ENCODE measurements around the gene OR6C68. TPM values are rescaled to one million over a fixed set of nuclear protein-coding genes. Genes with fewer than 3 reads are reported as not detected.
"Not testable (repeated sequence)": the region's sequence is repeated elsewhere in the genome, so short reads cannot be mapped to it uniquely, and the experiment has no call there.

OR6C68 gene
- total RNA-seq, 4 donors from 2014 or later, result not detected

- H3K36me3 ChIP-seq, result no peaks in the 10 kb centered on the region
- WGBS, result 70% methylated on average over 2 of the region's 2 CpGs
- no peak for TF ChIP-seq POLR2AphosphoS5 (IDR thresholded peaks at IDR 0.05)
- no peak for TF ChIP-seq EP300 (IDR thresholded peaks at IDR 0.05)
- TF ChIP-seq, protein P1, sequence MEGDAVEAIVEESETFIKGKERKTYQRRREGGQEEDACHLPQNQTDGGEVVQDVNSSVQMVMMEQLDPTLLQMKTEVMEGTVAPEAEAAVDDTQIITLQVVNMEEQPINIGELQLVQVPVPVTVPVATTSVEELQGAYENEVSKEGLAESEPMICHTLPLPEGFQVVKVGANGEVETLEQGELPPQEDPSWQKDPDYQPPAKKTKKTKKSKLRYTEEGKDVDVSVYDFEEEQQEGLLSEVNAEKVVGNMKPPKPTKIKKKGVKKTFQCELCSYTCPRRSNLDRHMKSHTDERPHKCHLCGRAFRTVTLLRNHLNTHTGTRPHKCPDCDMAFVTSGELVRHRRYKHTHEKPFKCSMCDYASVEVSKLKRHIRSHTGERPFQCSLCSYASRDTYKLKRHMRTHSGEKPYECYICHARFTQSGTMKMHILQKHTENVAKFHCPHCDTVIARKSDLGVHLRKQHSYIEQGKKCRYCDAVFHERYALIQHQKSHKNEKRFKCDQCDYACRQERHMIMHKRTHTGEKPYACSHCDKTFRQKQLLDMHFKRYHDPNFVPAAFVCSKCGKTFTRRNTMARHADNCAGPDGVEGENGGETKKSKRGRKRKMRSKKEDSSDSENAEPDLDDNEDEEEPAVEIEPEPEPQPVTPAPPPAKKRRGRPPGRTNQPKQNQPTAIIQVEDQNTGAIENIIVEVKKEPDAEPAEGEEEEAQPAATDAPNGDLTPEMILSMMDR (IDR thresholded peaks at IDR 0.05), result no peak
- no peak for TF ChIP-seq POLR2A (IDR thresholded peaks at IDR 0.05)
- no peak overlapping the region for H3K4me3 ChIP-seq
- H3K27me3 ChIP-seq, result no peaks in the 10 kb centered on the region
- no peak overlapping the region for H3K27ac ChIP-seq
- H3K9me3 ChIP-seq, result no peaks in the 10 kb centered on the region
- no peaks in the 10 kb centered on the region for H3K4me1 ChIP-seq
- no peak for DNase-seq (ENCODE audit: low spot score in 2 of 2)
Measured at GRCh38 chr12:55467836-55468235, 24.3 kb upstream of the OR6C68 start.

DNA sequence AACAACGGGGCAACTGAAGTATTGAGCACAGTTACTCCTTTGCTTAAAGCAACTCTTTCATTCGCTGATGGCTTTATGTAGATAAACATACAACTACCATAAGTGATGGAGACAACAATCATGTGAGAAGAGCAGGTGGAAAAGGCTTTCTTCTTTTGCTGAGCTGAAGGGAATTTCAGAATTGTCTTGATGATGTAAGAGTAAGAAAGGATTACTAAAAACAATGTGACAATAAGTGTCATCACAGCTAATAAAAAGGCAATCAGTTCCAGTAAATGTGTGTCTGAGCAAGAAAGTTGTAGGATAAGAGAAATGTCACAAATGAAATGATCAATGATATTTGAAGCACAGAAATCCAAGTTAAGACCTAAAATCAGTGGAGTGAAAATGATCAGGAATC is 22.9 kb upstream of the OR6C68 start:
- WGBS, result 75% methylated on average over 2 of the region's 2 CpGs
- TF ChIP-seq, protein P1 (IDR thresholded peaks at IDR 0.05), result no peak
- no peak for TF ChIP-seq EP300 (IDR thresholded peaks at IDR 0.05)
- no peak for TF ChIP-seq POLR2A (IDR thresholded peaks at IDR 0.05)
- no peak for TF ChIP-seq POLR2AphosphoS5 (IDR thresholded peaks at IDR 0.05)

GRCh38 chr12:55470088-55470829 is 21.9 kb upstream of the OR6C68 start, which contains the start of gene OR6C70:
Gene OR6C70, minus strand, starts transcription at chr12:55470138. Its CDS starts 0 bp downstream, at chr12:55470138.
- H3K4me3 ChIP-seq, result no peak within 1 kb of the TSS
- TF ChIP-seq, protein P1 (IDR thresholded peaks at IDR 0.05), result no peak
- no peak for TF ChIP-seq POLR2AphosphoS5 (IDR thresholded peaks at IDR 0.05)
- TF ChIP-seq EP300 (IDR thresholded peaks at IDR 0.05), result no peak
- no peak for TF ChIP-seq POLR2A (IDR thresholded peaks at IDR 0.05)
- WGBS, result 62% methylated on average over 3 of the region's 3 CpGs
- H3K9me3 ChIP-seq, result no peaks in the 10 kb centered on the region
- H3K27ac ChIP-seq, result no peak within 1 kb of the TSS
- DNase-seq (ENCODE audit: low spot score in 2 of 2), result no peak
- H3K27me3 ChIP-seq, result no peaks in the 10 kb centered on the region
- H3K36me3 ChIP-seq, result no peaks in the 10 kb centered on the region
- no peaks in the 10 kb centered on the region for H3K4me1 ChIP-seq

More for the DNA sequence above, 22.9 kb upstream of the OR6C68 start:
- H3K36me3 ChIP-seq, result no peaks in the 10 kb centered on the region
- no peak overlapping the region for H3K4me3 ChIP-seq
- H3K9me3 ChIP-seq, result no peaks in the 10 kb centered on the region
- H3K27me3 ChIP-seq, result no peaks in the 10 kb centered on the region
- DNase-seq (ENCODE audit: low spot score in 2 of 2), result no peak
- no peaks in the 10 kb centered on the region for H3K4me1 ChIP-seq
- H3K27ac ChIP-seq, result no peak overlapping the region

DNA sequence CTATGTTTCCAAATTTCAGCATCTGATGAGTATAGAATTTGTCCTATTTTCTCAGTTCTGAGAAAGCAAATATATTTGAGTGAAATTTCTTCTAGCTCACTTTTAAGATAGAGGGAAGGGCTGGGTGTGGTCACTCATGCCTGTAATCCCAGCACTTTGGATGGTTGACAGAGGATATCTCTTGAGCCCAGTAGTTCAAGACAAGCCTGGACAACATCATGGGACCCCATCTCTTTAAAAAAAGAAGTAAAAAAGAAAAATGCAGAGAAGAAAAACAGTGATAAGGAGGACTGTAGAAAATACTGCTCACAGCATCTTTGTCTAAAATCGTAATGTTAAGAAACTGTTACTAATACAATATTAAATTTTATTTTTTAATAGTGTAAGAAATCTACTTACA is 19.9 kb upstream of the OR6C68 start:
- Histone ChIP-seq H3K36me3 (no peaks in the 10 kb centered on the region), H3K27me3 (no peaks in the 10 kb centered on the region), H3K27ac (no peak overlapping the region), H3K4me1 (no peaks in the 10 kb centered on the region), H3K9me3 (no peaks in the 10 kb centered on the region), H3K4me3 (no peak overlapping the region)
- no peak for TF ChIP-seq POLR2AphosphoS5 (IDR thresholded peaks at IDR 0.05)
- TF ChIP-seq, protein P1 (IDR thresholded peaks at IDR 0.05), result no peak
- no peak for TF ChIP-seq EP300 (IDR thresholded peaks at IDR 0.05)
- TF ChIP-seq POLR2A (IDR thresholded peaks at IDR 0.05), result no peak
- no peak for DNase-seq (ENCODE audit: low spot score in 2 of 2)
- 89% methylated on average over 1 of the region's 1 CpG for WGBS

GRCh38 chr12:55479136-55479535 is 13.0 kb upstream of the OR6C68 start:
- H3K27ac ChIP-seq; DNase-seq (ENCODE audit: low spot score in 2 of 2); H3K9me3 ChIP-seq; H3K27me3 ChIP-seq; H3K36me3 ChIP-seq; H3K4me3 ChIP-seq; H3K4me1 ChIP-seq: not testable (repeated sequence)
- WGBS, result no CpG with 5 or more reads among the region's 29 CpGs

DNA sequence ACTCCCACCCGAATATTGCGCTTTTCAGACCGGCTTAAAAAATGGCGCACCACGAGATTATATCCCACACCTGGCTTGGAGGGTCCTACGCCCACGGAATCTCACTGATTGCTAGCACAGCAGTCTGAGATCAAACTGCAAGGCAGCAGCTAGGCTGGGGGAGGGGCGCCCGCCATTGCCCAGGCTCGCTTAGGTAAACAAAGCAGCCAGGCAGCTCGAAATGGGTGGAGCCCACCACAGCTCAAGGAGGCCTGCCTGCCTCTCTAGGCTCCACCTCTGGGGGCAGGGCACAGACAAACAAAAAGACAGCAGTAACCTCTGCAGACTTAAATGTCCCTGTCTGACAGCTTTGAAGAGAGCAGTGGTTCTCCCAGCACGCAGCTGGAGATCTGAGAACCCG is 7.9 kb upstream of the OR6C68 start:
- H3K27ac ChIP-seq; H3K9me3 ChIP-seq; H3K4me1 ChIP-seq; H3K36me3 ChIP-seq; H3K4me3 ChIP-seq; H3K27me3 ChIP-seq; DNase-seq (ENCODE audit: low spot score in 2 of 2): not testable (repeated sequence)
- 51% methylated on average over 4 of the region's 13 CpGs for WGBS
